Caco-2 (cell line): Measurements from ENCODE around the gene IL15. TPM values are rescaled to one million over a fixed set of nuclear protein-coding genes. Genes with fewer than 3 reads are reported as not detected.
"Not testable (repeated sequence)": the region's sequence is repeated elsewhere in the genome, so short reads cannot be mapped to it uniquely, and the experiment has no call there.

ENCODE experiments used
- BruUV-seq: library from RNA; stranded (reverse); fragments of 400-500 nt; replicated peaks from 2 replicates; lab custom pipeline; 2021; lab: Mats Ljungman, UMichigan
- CTCF ChIA-PET: fragments of 300-600 bp; sonication (Branson Sonifier 250); formaldehyde crosslinking; loops from one replicate; lab custom pipeline; 2022; ENCODE audit warnings: antibody characterized with exemption; lab: Charles Lee
- POLR2A ChIA-PET: fragments of 300-600 bp; sonication (Branson Sonifier 250); formaldehyde crosslinking; loops from one replicate; lab custom pipeline; 2022; ENCODE audit warnings: antibody characterized with exemption; lab: Charles Lee
- DNase-seq, 2 experiments: peaks; one replicate each; pipeline versions ENCODE4 v3.0.0 to v3.0.0-alpha.2; 2020 to 2022
- H3K27me3 ChIP-seq: replicated peaks from 2 replicates; pipeline ENCODE4 v1.6.0; 2011; ENCODE audit warnings: low read length; ENCODE audit not compliant: control insufficient read depth, insufficient read depth
- H3K36me3 ChIP-seq: 2 replicates; pipeline ENCODE4 v1.5.1; 2011; ENCODE audit warnings: low read length; ENCODE audit not compliant: control insufficient read depth, insufficient read depth
- H3K4me1 ChIP-seq: fragments of 250-450 bp; sonication (Bioruptor Pico); 2 replicates; pipeline ENCODE4 v1.5.1; 2020; ENCODE audit warnings: mild to moderate bottlenecking
- H3K4me3 ChIP-seq: 2 replicates; pipeline ENCODE4 v1.5.1; 2011; ENCODE audit warnings: low read depth, mild to moderate bottlenecking, control low read depth, low read length
- H3K9me3 ChIP-seq: fragments of 250-450 bp; sonication (Bioruptor Pico); 2 replicates; pipeline ENCODE4 v1.5.1; 2020; ENCODE audit warnings: mild to moderate bottlenecking, moderate library complexity
- H3K27ac Mint-ChIP-seq: one replicate; pipeline ENCODE4 v1.8.0; 2022; ENCODE audit warnings: mixed read lengths; ENCODE audit not compliant: unreplicated experiment
- H3K27me3 Mint-ChIP-seq: one replicate; pipeline ENCODE4 v1.8.0; 2022; ENCODE audit warnings: mixed read lengths; ENCODE audit not compliant: insufficient read depth, unreplicated experiment
- H3K36me3 Mint-ChIP-seq: one replicate; pipeline ENCODE4 v1.8.0; 2022; ENCODE audit warnings: mild to moderate bottlenecking, mixed read lengths; ENCODE audit not compliant: insufficient read depth, unreplicated experiment
- H3K4me1 Mint-ChIP-seq: one replicate; pipeline ENCODE4 v1.8.0; 2022; ENCODE audit warnings: low read depth, mixed read lengths; ENCODE audit not compliant: unreplicated experiment
- H3K4me3 Mint-ChIP-seq: one replicate; pipeline ENCODE4 v1.8.0; 2022; ENCODE audit warnings: mild to moderate bottlenecking, moderate library complexity, mixed read lengths; ENCODE audit not compliant: unreplicated experiment
- H3K9me3 Mint-ChIP-seq: one replicate; pipeline ENCODE4 v1.8.0; 2022; ENCODE audit warnings: mixed read lengths; ENCODE audit not compliant: unreplicated experiment
- CTCF ChIP-seq, 2 experiments: fragments of 200-600 bp in 1 of 2; IDR thresholded peaks; 1 replicate in 1 of 2; 2 replicates in 1 of 2; pipeline versions ENCODE4 v1.5.1 to v1.8.0; 2011 to 2022; ENCODE audit warnings: antibody characterized with exemption in 1 of 2, control low read depth in 1 of 2, inconsistent platforms in 1 of 2, low read depth in 1 of 2, low read length in 1 of 2, mild to moderate bottlenecking in 1 of 2, moderate library complexity in 1 of 2; ENCODE audit not compliant: insufficient read depth in 1 of 2, severe bottlenecking in 1 of 2, unreplicated experiment in 1 of 2
- intact Hi-C: fragments of 100-400 bp; cut with micrococcal nuclease; formaldehyde crosslinking; loops from one replicate; pipeline ENCODE4 v1.10.0; 2022; ENCODE audit not compliant: unreplicated experiment
- total RNA-seq: library from RNA; stranded (reverse); gene quantifications from 2 replicates; pipeline ENCODE4 v1.2.3, GENCODE V29; 2022

The IL15 gene
- total RNA-seq, 1 experiment from 2014 or later = not detected

- Mint-ChIP-seq H3K27me3 (peaks cover 5% of the 10 kb centered on the region), H3K4me3 (no peak overlapping the region), H3K4me1 (no peaks in the 10 kb centered on the region), H3K27ac (no peak overlapping the region), H3K36me3 (no peaks in the 10 kb centered on the region), H3K9me3 (no peaks in the 10 kb centered on the region)
- TF ChIP-seq CTCF (IDR thresholded peaks at IDR 0.05; ENCODE audit: insufficient read depth in 1 of 2, low read depth in 1 of 2, low read length in 1 of 2, severe bottlenecking in 1 of 2, unreplicated experiment in 1 of 2) = no peak
- H3K27me3 ChIP-seq = no peaks in the 10 kb centered on the region
- CTCF ChIA-PET = no interaction called here
- intact Hi-C loops = no loop called here
- no peaks in the 10 kb centered on the region for H3K9me3 ChIP-seq
- no peak for DNase-seq
- H3K36me3 ChIP-seq = no peaks in the 10 kb centered on the region
- H3K4me1 ChIP-seq = no peaks in the 10 kb centered on the region
- no TSS peak for BruUV-seq
- POLR2A ChIA-PET = no interaction called here
- H3K4me3 ChIP-seq = no peak overlapping the region
These were observed 95.1 kb downstream of the IL15 start for GRCh38 chr4:141731481-141731880.

- Histone ChIP-seq H3K4me1 (no peaks in the 10 kb centered on the region), H3K27me3 (no peaks in the 10 kb centered on the region), H3K9me3 (no peaks in the 10 kb centered on the region), H3K36me3 (no peaks in the 10 kb centered on the region), H3K4me3 (no peak overlapping the region)
- no TSS peak for BruUV-seq
- Mint-ChIP-seq H3K4me3 (no peak overlapping the region), H3K27me3 (no peaks in the 10 kb centered on the region), H3K9me3 (peaks cover 9% of the 10 kb centered on the region), H3K36me3 (no peaks in the 10 kb centered on the region), H3K27ac (no peak overlapping the region), H3K4me1 (no peaks in the 10 kb centered on the region)
- ChIA-PET POLR2A (no interaction called here), CTCF (no interaction called here)
- DNase-seq = no peak
- intact Hi-C loops = no loop called here
- no peak for TF ChIP-seq CTCF (IDR thresholded peaks at IDR 0.05; ENCODE audit: insufficient read depth in 1 of 2, low read depth in 1 of 2, low read length in 1 of 2, severe bottlenecking in 1 of 2, unreplicated experiment in 1 of 2)
These were observed 103.3 kb downstream of the IL15 start for GRCh38 chr4:141739636-141740035.

- intact Hi-C loops = no loop called here
- BruUV-seq = no TSS peak
- Histone ChIP-seq H3K36me3 (no peaks in the 10 kb centered on the region), H3K27me3 (no peaks in the 10 kb centered on the region), H3K9me3 (no peaks in the 10 kb centered on the region), H3K4me3 (no peak overlapping the region), H3K4me1 (no peaks in the 10 kb centered on the region)
- Mint-ChIP-seq H3K9me3 (peaks cover 9% of the 10 kb centered on the region), H3K36me3 (no peaks in the 10 kb centered on the region), H3K4me3 (no peak overlapping the region), H3K27ac (no peak overlapping the region), H3K4me1 (no peaks in the 10 kb centered on the region), H3K27me3 (no peaks in the 10 kb centered on the region)
- no peak for TF ChIP-seq CTCF (IDR thresholded peaks at IDR 0.05; ENCODE audit: insufficient read depth in 1 of 2, low read depth in 1 of 2, low read length in 1 of 2, severe bottlenecking in 1 of 2, unreplicated experiment in 1 of 2)
- no peak for DNase-seq
- ChIA-PET CTCF (no interaction called here), POLR2A (no interaction called here)
These were observed 109.6 kb downstream of the IL15 start for GRCh38 chr4:141746026-141746425.

- H3K27ac Mint-ChIP-seq, H3K4me3 Mint-ChIP-seq, H3K4me1 Mint-ChIP-seq, H3K9me3 Mint-ChIP-seq, H3K36me3 ChIP-seq, H3K27me3 Mint-ChIP-seq, H3K36me3 Mint-ChIP-seq, intact Hi-C loops, H3K4me1 ChIP-seq, CTCF ChIA-PET, POLR2A ChIA-PET, H3K9me3 ChIP-seq, BruUV-seq, H3K27me3 ChIP-seq, H3K4me3 ChIP-seq, DNase-seq: not testable (repeated sequence)
These were observed 115.4 kb downstream of the IL15 start for GRCh38 chr4:141751806-141752205.
